Fibroblast of skin of right quadriceps (primary cell): ENCODE results near the gene KIF11.
A peak's percentile ranks its signal among the peaks of the same experiment; 100 is the strongest.
"Not testable (repeated sequence)": the region's sequence is repeated elsewhere in the genome, so short reads cannot be mapped to it uniquely, and the experiment has no call there.

ENCODE experiments used
- DNase-seq: peaks from one replicate; pipeline ENCODE4 v3.0.0-alpha.2; 2013

The KIF11 gene

DNA sequence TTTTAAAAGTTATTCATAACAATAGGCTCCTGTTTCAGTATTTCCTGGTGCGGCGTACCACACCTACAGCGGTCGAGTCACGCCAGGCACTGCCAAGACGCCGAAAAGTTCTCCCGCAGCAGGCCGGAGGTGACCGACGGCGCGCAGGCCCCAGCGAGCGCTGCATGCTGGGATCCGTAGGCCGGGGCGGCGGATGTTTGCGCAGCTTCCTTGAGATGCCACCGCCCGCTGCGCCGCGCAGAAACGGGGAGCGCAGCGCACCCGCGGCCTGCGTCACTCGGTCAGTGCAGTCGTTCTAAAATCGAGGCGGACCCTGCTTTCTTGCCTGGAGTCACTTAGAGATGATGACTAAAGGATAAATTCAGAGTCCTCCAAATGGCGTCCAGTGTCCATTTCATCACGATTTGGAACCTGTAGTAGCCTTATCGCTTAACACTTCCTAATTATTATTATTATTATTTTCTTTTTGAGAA, 1.3 kb upstream of the KIF11 start:
- DNase-seq = peak; percentile 91

DNA sequence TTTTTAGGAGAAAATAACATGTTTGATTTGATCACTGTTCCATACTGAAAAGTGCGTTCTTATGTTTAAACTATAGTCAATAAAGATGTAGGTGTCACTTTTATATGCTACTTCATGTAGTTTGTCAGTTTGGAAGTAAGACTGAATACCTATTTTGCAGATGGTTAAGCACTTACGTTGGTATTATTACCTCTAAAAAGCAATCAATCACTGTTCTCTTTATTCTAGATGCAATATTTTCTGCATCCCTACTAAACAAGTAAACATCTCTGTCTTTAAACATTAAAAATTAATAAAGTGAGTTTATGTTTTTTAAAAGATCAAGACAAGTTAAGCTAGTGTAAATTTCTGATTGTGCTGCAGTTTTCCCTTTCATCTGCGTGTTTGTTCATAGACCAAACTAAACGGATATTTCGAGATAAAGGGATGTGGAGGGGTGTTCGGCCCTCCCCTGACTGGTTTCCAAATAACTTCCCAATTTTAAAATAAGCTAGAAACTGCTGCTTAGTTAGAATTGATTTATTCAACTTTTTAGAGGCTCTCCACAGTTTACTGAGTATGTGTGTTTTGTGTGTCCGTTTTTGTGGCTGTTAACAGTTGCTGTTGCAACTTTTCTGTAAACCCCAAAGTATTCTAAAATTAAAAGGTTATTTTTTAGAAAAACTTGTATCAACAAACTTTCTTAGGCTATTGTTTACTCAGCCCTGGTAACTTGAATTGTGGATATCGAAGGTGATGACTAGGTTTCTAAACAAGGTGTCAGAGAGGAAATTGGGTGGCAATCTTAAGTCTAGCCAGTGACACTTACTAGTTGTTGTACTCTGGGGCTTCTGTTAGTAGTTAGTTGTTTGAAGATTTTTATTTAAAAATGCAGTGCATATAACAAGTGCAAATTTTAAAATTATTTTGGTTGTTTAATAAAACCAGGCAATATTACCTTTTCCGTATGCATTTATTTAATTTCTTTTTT, 974 bp downstream of the KIF11 start:
- no peak for DNase-seq

DNA sequence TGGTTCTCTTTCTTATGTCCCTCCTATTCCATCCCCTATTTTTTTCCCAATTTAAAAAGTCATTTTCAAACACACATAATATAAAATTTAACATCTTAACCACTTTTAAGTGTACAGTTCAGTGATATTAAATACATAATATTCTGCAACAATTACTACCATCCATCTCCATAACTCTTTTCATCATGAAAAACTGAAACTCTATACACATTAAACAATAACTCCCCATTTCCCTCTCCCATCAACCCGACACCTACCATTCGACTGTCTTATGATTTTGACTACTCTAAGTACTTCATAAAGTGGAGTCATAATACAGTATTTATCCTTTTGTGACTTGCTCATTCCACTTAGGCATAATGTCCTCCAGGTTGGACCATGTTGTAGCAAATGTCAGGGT, 2.6 kb downstream of the KIF11 start:
- DNase-seq = no peak

DNA sequence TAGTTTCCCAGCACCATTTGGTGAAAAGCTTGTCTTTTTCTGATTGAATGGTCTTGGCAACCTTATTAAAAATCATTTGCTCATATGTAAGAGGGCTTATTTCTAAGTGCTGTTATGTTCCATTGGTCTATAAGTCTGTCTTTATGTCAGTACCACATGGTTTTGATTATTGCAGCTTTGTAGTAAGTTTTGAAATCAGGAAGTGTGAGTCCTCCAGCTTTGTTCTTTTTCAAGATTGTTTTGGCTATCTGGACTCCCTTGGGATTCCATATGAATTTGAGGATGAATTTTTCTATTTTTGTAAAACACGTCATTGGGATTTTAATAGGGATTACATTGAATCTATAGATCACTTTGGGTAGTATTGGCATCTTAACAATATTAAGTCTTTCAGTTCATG, 5.4 kb downstream of the KIF11 start:
- DNase-seq = peak; percentile 56

DNA sequence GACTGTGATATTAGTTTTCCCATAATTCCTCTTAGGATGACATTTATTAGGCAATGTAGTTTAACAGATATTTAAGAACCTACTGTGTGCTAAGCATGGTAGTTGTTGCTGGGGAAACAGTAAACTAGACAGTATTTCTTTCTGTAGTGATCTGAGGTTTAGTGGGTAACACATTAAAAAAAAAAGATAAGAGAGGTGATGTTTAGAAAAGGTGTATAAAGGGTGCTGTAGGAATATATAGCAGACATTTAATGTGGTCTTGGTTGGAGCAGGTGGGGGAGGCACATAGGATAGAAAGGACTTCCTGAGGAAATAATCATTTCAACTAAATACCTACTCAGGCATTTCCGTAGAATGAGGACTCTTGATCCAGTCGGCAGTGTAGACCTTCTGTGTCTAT, 11.9 kb downstream of the KIF11 start:
- no peak for DNase-seq

DNA sequence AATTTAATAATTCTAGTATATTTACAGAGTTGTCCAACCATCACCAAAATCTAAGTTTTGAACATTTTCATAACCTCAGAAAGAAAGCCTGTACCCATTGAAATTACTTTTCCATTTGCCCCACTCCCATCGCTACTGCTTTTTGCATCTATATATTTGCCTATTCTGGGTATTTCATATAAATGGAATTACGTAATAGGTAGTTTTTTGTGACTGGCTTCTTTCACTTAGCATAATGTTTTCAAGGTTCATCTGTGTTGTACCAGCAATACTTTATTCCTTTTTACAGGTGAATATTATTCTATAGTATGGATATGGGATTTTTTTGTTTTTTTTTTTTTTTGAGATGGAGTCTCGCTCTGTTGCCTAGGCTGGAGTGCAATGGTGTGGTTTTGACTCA, 22.6 kb downstream of the KIF11 start:
- DNase-seq = no peak

DNA sequence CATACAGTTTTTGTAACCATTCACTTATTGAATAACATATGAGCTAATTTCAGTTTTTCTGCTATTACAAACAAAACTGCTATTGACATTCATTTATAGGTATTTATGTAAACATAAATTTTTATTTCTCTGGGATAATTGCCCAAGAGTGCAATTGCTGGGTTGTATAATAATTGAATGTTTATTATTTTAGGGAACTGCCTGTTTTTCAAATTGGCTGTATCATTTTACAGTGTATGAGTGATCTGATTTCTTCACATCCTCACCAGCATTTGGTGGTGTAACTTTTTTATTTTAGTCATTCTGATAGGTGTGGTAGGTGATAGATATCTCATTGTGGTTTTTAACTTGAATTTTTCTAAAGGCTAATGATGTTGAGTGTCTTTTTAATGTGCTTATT, 26.4 kb downstream of the KIF11 start:
- DNase-seq = no peak

DNA sequence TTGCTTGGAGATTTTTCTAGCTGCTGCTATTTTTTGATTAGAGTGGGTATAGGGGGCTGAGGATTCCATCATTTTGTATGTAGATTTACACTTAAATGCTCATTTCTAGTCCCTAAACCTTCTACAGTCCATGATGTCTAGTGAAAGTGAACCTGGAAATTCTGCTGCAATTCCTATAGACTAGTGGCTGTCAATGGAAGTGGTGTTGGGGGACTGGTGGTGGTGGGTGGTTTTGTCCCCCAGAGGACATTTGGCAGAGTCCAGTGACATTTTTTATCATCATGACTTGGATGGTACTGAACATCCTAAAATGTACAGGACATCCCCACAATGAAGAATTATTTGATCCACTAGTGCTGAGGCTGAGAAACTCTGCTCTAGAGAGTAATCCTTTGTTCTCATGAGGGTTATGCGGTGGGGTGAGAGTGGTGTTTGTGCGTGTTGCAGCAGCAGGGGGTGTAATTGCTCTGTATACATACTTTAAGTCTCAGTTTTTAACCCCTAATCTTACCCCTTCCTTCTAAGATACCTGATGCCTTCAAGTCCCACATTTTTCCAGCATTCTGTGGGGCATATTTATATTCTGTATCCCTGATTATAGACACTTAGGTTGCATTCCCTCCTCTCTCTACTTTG, 35.0 kb downstream of the KIF11 start:
- no peak for DNase-seq

DNA sequence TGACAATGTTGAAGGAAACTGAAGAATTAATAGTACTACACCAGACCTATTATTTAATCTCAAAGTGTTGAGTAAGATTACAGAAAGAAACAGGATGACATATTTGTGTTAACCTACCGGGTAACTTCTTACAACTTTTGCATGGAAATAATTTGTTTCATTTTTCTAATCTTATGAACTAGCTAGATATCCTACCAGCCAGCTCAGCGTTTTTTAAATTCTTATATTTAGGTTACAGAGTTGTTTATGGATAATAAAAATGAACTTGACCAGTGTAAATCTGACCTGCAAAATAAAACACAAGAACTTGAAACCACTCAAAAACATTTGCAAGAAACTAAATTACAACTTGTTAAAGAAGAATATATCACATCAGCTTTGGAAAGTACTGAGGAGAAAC, 37.0 kb downstream of the KIF11 start:
- no peak for DNase-seq

DNA sequence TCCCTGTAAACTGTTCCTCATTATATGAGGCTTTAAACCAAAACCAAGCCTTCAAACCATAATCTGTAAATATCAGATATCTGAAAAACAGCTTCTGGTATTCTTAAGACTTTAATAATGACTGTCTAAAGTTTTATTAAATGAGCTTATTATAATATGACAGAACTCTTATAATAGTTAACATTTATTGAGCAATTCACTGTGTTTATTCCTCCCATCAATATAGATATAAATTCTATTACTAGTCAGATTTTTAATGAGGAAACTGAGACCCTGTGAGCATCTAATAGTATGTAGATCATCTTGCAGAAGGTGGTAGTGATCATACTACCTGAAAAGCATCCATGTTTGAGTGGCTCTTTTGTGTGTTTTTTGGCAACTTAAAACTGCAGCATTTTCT, 45.1 kb downstream of the KIF11 start:
- no peak for DNase-seq

DNA sequence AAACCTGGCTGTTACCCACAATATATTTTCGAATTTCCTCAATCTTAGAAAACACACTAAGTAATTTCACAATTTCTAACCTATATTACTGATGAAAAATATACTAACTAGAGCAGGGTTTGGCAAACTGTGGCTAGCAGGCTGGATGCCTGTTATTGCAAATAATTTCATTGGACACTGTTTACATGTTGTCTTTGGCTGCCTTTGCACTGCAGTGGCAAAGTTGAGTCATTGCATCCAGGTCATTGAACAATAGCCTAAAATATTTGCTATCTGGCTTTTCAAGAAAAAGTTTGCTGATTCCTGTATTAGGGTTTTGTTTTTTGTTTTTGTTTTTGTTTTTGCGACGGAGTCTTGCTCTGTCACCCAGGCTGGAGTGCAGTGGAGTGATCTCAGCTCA, 47.2 kb downstream of the KIF11 start:
- peak; percentile 7 for DNase-seq

DNA sequence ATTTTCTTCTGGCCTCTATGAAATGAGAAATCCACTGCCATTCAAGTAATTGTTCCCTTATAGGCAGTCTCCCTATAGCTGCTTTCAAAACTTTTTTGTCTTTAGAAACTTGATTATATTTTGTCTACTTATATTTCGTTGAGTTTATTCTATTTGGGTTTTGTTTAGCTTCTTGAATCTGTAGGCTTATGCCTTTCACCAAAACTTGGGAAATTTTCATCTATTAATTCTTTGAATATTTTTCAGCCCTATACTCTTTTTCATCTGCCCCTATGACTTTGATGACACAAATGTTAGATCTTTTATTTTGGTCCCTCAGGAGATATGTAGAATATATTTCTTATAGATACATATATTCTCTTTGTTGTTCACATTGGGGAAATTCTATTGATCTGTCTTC, 48.6 kb downstream of the KIF11 start:
- no peak for DNase-seq

DNA sequence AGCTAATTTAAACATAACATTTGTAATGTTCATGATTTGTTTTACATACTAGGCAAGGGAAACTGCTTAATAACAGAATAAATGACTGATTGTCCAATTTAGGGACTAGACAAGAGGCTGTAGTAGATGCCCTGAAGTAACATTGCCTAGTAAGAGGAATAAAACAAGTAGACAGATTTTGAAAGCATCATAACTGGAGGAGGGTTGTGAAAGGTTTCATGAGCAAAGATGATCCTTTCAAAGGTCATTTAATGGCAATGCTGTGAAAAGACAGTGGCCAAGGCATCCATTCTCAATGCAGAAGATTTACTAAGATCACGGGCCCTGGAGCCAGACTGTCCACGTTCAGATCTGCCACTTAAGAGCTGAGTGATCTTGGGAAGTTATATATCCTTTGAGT, 52.0 kb downstream of the KIF11 start:
- no peak for DNase-seq

DNA sequence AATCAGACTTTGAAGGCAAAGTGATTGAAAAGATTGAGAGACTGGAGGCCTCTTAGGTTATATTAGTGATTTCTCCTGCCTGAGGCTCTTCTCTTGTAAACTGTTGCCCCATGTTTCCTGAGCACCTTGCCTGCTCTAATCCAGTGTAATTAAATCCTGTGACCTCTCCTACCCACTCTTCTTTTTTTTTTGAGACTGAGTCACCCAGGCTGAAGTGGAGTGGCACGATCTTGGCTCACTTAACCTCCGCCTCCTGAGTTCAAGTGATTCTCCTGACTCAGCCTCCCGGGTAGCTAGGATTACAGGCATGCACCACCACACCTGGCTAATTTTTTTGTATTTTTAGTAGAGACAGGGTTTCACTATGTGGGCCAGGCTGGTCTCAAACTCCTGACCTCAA, 57.9 kb downstream of the KIF11 start:
- DNase-seq = not testable (repeated sequence)

DNA sequence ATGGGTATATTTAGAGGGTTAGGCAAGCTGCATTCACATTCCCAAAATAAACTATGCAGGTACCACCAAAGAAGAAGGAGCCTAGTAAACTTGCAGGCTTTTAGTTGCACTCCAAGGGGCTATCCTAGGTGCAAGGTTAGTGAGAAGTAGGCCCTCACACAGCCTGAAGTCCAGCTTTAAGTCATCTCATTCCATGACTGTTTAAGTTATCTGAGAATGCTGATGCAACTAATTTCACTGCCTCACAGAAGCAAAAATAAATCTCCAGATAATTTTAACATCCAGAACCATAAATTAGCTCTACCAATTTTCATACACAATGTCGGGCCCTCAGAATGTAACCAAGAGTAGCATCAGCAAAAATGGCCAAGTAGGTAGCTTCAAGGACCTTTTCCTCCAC, 62.5 kb downstream of the KIF11 start:
- no peak for DNase-seq

DNA sequence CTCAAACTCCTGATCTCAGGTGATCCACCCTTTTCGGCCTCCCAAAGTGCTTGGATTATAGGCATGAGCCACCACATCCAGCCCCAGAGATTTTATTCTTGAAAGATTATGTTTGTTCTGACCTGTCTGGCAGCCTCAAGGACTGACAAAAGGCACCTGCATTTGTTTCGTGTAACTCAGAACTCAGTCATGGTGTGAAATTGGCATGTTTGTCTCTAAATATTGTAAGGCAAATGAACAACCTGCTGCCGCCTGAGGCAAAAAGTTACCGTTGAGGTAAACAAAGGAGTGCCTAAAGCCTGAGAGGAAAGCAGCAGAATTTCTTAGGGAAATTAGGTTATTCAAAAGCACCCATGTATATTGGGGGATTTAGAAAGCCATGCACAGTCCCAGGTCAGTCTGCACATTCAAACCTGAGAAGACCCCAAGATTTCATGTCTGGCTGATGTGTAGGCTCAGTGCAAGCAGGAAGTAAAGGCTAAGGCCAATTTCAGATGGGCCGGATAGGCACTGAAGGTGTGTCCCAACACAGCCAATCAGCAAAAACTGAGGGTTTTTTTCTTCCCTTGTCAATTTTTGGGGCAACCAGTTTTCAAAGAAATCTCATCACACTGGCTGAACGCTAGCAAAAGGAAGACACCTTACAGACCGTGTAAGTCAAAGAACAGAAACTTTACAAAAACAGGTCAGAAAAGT, 63.5 kb downstream of the KIF11 start:
- DNase-seq = no peak

DNA sequence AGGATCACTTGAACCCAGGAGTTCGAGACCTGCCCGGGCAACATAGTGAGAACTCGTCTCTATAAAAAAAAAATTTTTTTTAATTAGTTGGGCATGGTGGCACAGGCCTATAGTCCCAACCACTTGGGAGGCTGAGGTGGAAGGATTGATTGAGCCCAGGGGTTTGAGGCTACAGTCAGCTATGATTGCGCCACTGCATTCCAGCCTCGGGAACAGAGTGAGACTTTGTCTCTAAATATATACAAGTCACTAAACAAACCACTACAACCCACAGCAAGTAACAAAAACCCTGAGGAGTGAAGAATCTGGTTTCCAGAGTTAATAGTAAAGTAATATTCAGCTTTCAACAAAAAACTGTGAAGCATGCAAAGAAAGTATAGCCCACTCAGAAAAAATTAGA, 64.1 kb downstream of the KIF11 start:
- peak; percentile 8 for DNase-seq

DNA sequence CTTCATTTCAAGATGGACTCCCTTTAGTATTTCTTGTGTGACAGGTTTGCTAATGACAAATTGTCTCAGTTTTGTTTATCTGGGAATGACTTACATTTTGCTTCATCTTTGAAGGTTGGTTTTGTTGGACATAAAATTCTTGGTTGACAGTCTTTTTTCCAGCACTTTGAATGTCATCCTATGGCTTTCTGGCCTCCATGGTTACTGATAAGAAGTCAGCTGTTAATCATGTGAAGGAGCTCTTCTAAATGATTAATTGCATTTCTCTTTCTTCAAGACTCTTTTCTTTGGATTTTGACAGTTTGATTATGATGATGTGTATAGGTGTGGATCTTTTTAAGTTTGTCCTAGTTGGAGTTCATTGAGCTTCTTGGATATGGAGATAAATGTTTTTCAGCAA, 69.9 kb downstream of the KIF11 start:
- no peak for DNase-seq

DNA sequence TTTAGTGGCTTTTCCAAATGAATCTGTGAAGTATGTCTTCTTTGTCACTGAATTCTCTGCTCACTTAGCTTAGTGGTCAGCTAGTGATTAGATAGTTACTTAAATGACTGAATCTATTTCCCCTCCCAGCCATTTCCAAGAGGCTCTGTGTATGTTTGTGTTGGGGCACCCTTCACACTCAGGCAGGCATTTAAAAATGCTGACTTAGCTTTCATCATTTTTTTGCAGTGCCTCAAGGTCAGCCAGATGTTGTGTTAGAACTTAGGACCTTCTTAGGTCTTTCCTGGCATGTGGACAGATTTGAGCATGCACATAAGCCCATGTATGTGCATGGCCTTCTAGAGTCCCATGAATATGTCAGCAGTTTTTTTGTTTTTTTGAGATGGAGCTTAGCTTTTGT, 71.4 kb downstream of the KIF11 start:
- no peak for DNase-seq

DNA sequence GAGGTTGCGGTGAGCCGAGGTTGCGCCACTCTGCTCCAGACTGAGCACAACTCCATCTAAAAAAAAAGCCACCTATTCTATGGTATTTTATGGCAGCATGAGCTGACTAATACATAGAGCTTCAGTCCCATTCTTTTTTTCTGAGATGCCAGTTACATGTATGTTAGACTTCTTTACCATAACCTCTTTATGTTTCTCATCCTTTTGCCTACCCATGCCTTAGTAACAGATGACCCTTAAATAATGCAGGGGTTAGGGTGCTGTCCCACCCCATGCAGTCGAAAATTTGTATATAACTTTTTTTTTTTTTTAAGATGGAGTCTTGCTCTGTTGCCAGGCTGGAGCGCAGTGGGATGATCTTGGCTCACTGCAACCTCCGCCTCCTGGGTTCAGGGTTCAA, 74.1 kb downstream of the KIF11 start:
- DNase-seq = no peak

DNA sequence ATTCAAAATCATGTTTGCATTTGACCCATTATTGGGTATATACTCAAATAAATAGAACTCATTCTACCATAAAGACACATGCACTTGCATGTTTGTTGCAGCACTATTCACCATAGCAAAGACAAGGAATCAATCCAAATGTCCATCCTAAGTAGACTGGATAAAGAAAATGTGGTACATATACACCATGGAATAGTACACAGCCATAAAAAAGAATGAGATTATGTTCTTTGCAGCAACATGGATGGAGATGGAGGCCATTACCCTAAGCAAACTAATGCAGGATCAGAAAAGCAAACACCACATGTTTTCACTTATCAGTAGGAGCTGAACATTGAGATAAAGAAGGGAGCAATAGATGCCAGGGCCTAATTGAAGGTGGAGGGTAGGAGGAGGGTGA, 84.8 kb downstream of the KIF11 start:
- DNase-seq = no peak

DNA sequence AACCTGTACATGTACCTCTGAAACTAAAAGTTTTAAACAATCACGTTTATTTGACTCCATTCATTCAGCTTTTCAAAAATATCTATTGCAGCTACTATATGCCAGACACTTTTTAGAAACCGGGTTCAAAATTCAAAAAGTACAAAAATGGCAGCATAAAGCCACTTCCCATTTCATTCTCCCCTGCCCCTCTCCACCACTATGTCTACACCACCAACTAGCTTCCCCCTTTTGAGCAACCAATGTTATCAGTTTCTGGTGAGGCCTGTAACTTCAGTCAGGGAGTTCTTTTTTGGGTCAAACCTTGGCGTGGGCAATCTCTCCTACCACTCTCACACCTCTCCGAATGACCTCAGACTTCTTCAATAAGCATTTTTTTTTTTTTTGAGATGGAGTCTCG, 85.3 kb downstream of the KIF11 start:
- no peak for DNase-seq

DNA sequence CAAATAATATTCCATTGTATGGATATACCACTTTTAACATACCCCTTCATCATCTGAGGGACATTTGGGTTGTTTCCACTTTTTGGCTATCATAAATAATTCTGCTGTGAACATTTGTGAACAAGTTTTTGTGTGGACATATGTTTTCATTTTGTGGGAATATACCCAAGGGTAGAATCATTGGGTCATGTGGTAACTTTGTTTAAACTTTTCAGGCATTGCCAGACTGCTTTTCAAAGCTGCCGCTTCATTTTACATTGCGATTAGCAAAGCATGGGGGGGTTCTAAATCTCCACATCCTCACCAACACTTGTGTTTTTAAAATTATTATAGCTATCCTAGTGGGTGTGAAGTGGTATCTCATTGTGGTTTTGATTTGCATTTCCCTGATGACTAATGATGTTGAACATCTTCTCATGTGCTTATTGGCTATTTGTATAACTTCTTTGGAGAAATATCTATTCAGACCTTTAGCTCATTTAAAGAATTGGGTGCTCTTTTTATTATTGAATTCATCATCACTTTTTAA, 88.4 kb downstream of the KIF11 start:
- no peak for DNase-seq

DNA sequence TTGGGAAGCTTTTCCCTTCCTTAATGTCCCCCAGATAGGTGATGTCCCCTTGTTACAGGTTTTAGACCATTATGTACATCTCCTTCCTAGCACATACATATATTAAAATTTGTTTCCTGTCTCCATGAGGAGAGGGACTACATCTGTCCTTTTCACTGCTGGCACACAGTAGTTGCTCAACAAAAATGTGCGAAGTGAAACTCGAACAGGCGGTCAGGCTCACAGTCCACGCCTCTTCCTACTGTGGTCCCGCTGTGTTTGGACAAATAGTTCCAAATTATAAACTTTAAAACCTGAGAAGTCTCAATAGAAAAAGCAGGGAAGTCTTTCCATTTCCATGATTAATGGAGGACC, 95.6 kb downstream of the KIF11 start:
- DNase-seq = no peak
